ENCODE data around the gene PSMA7. TPM values are rescaled to one million over a fixed set of nuclear protein-coding genes. Genes with fewer than 3 reads are reported as not detected.

The PSMA7 gene
- total and polyA plus RNA-seq, 4 donors: 136 to 259 (median 206) TPM

- Histone ChIP-seq H3K27me3 (ENCODE audit: control insufficient read depth in 1 of 2, insufficient read depth in 2 of 2, low read length in 1 of 2) (no peaks in the 10 kb centered on the region), H3K36me3 (ENCODE audit: control insufficient read depth in 1 of 2, insufficient read depth in 2 of 2, low read length in 1 of 2) (no peaks in the 10 kb centered on the region), H3K4me1 (ENCODE audit: control insufficient read depth in 1 of 2, insufficient read depth in 2 of 2, low read length in 2 of 2) (peaks cover 0 to 3% of the 10 kb centered on the region in 2 donors), H3K9me3 (ENCODE audit: control insufficient read depth, low read length) (no peaks in the 10 kb centered on the region), H3K4me3 (ENCODE audit: low read length in 2 of 2) (peak overlapping the region; percentile 56 to 91), H3K27ac (ENCODE audit: low read depth in 1 of 2, low read length in 2 of 2) (peak overlapping the region in 1 of 2 donors; percentile 55)
- ATAC-seq (ENCODE audit: low FRiP score) (no peak), DNase-seq (no peak)
- WGBS, 2 donors: 25 to 26% methylated on average over 25 of the region's 25 CpGs
- intact Hi-C loops (cut with DNase I): loop anchor here in 1 of 2 donors (2.0 to 10.0 kb wide), 3 partner anchors 41 to 191 kb away; partner anchors contain the start of genes OSBPL2, PSMA7 and SS18L1
These were observed 40.4 kb upstream of the PSMA7 start for GRCh38 chr20:62183426-62184142.

GRCh38 chr20:62182469-62183425, 39.6 kb upstream of the PSMA7 start, which contains the start of gene MTG2:
Gene MTG2 (plus strand): TSS chr20:62183028. CDS start chr20:62193421, 10,393 bp downstream.
- DNase-seq (peak; percentile 97 to 99), ATAC-seq (ENCODE audit: low FRiP score) (peak; percentile 97)
- Histone ChIP-seq H3K27me3 (ENCODE audit: control insufficient read depth in 1 of 2, insufficient read depth in 2 of 2, low read length in 1 of 2) (no peaks in the 10 kb centered on the region), H3K27ac (ENCODE audit: low read depth in 1 of 2, low read length in 2 of 2) (peak within 1 kb of the TSS; percentile 49 to 55), H3K36me3 (ENCODE audit: control insufficient read depth in 1 of 2, insufficient read depth in 2 of 2, low read length in 1 of 2) (no peaks in the 10 kb centered on the region), H3K9me3 (ENCODE audit: control insufficient read depth, low read length) (no peaks in the 10 kb centered on the region), H3K4me3 (ENCODE audit: low read length in 2 of 2) (peak within 1 kb of the TSS; percentile 56 to 91), H3K4me1 (ENCODE audit: control insufficient read depth in 1 of 2, insufficient read depth in 2 of 2, low read length in 2 of 2) (peaks cover 0 to 3% of the 10 kb centered on the region in 2 donors)
- 0% methylated on average over 85 to 96 of the region's 96 CpGs for WGBS, 2 donors
- intact Hi-C loops (cut with DNase I): loop anchor here in 1 of 2 donors (2.0 to 10.0 kb wide), 3 partner anchors 40 to 192 kb away; partner anchors contain the start of genes OSBPL2, PSMA7 and SS18L1

- intact Hi-C loops (cut with DNase I): loop anchor here in 1 of 2 donors (2.0 to 10.0 kb wide), 3 partner anchors 40 to 193 kb away; partner anchors contain the start of genes OSBPL2, PSMA7 and SS18L1
- no peak for ATAC-seq (ENCODE audit: low FRiP score)
- Histone ChIP-seq H3K27me3 (ENCODE audit: control insufficient read depth in 1 of 2, insufficient read depth in 2 of 2, low read length in 1 of 2) (no peaks in the 10 kb centered on the region), H3K4me3 (ENCODE audit: low read length in 2 of 2) (no peak overlapping the region), H3K27ac (ENCODE audit: low read depth in 1 of 2, low read length in 2 of 2) (no peak overlapping the region), H3K4me1 (ENCODE audit: control insufficient read depth in 1 of 2, insufficient read depth in 2 of 2, low read length in 2 of 2) (peaks cover 0 to 3% of the 10 kb centered on the region in 2 donors), H3K36me3 (ENCODE audit: control insufficient read depth in 1 of 2, insufficient read depth in 2 of 2, low read length in 1 of 2) (no peaks in the 10 kb centered on the region), H3K9me3 (ENCODE audit: control insufficient read depth, low read length) (no peaks in the 10 kb centered on the region)
- 87 to 92% methylated on average over 2 of the region's 2 CpGs for WGBS, 2 donors
- no peak for DNase-seq
These were observed 38.6 kb upstream of the PSMA7 start for GRCh38 chr20:62181808-62182207.

GRCh38 chr20:62179162-62179504, 35.9 kb upstream of the PSMA7 start:
- DNase-seq: peak; percentile 26 to 70
- no peak for ATAC-seq (ENCODE audit: low FRiP score)
- H3K4me1 ChIP-seq (ENCODE audit: control insufficient read depth in 1 of 2, insufficient read depth in 2 of 2, low read length in 2 of 2): no peaks in the 10 kb centered on the region
- H3K27me3 ChIP-seq (ENCODE audit: control insufficient read depth in 1 of 2, insufficient read depth in 2 of 2, low read length in 1 of 2): no peaks in the 10 kb centered on the region
- H3K9me3 ChIP-seq (ENCODE audit: control insufficient read depth, low read length): no peaks in the 10 kb centered on the region
- no peak overlapping the region for H3K4me3 ChIP-seq (ENCODE audit: low read length in 2 of 2)
- H3K27ac ChIP-seq (ENCODE audit: low read depth in 1 of 2, low read length in 2 of 2): no peak overlapping the region
- H3K36me3 ChIP-seq (ENCODE audit: control insufficient read depth in 1 of 2, insufficient read depth in 2 of 2, low read length in 1 of 2): no peaks in the 10 kb centered on the region
- WGBS, 2 donors: 92 to 93% methylated on average over 14 of the region's 14 CpGs
- intact Hi-C loops (cut with DNase I): no loop called here

GRCh38 chr20:62178316-62179161, 35.3 kb upstream of the PSMA7 start:
- intact Hi-C loops (cut with DNase I): no loop called here
- peak in 1 of 2 donors; percentile 45 for DNase-seq
- Histone ChIP-seq H3K36me3 (ENCODE audit: control insufficient read depth in 1 of 2, insufficient read depth in 2 of 2, low read length in 1 of 2) (no peaks in the 10 kb centered on the region), H3K4me3 (ENCODE audit: low read length in 2 of 2) (no peak overlapping the region), H3K4me1 (ENCODE audit: control insufficient read depth in 1 of 2, insufficient read depth in 2 of 2, low read length in 2 of 2) (no peaks in the 10 kb centered on the region), H3K27ac (ENCODE audit: low read depth in 1 of 2, low read length in 2 of 2) (no peak overlapping the region), H3K27me3 (ENCODE audit: control insufficient read depth in 1 of 2, insufficient read depth in 2 of 2, low read length in 1 of 2) (no peaks in the 10 kb centered on the region), H3K9me3 (ENCODE audit: control insufficient read depth, low read length) (no peaks in the 10 kb centered on the region)
- no peak for ATAC-seq (ENCODE audit: low FRiP score)
- WGBS, 2 donors: 29 to 45% methylated on average over 19 of the region's 19 CpGs

GRCh38 chr20:62177307-62177706, 34.1 kb upstream of the PSMA7 start:
- no peak overlapping the region for H3K27ac ChIP-seq (ENCODE audit: low read depth in 1 of 2, low read length in 2 of 2)
- DNase-seq (no peak), ATAC-seq (ENCODE audit: low FRiP score) (no peak)
- no peaks in the 10 kb centered on the region for H3K4me1 ChIP-seq (ENCODE audit: control insufficient read depth in 1 of 2, insufficient read depth in 2 of 2, low read length in 2 of 2)
- no peaks in the 10 kb centered on the region for H3K9me3 ChIP-seq (ENCODE audit: control insufficient read depth, low read length)
- H3K27me3 ChIP-seq (ENCODE audit: control insufficient read depth in 1 of 2, insufficient read depth in 2 of 2, low read length in 1 of 2): no peaks in the 10 kb centered on the region
- no peak overlapping the region for H3K4me3 ChIP-seq (ENCODE audit: low read length in 2 of 2)
- H3K36me3 ChIP-seq (ENCODE audit: control insufficient read depth in 1 of 2, insufficient read depth in 2 of 2, low read length in 1 of 2): no peaks in the 10 kb centered on the region
- 92 to 93% methylated on average over 9 of the region's 9 CpGs for WGBS, 2 donors
- intact Hi-C loops (cut with DNase I): no loop called here

- Histone ChIP-seq H3K9me3 (ENCODE audit: control insufficient read depth, low read length) (no peaks in the 10 kb centered on the region), H3K36me3 (ENCODE audit: control insufficient read depth in 1 of 2, insufficient read depth in 2 of 2, low read length in 1 of 2) (no peaks in the 10 kb centered on the region), H3K4me3 (ENCODE audit: low read length in 2 of 2) (no peak overlapping the region), H3K27me3 (ENCODE audit: control insufficient read depth in 1 of 2, insufficient read depth in 2 of 2, low read length in 1 of 2) (no peaks in the 10 kb centered on the region), H3K4me1 (ENCODE audit: control insufficient read depth in 1 of 2, insufficient read depth in 2 of 2, low read length in 2 of 2) (no peaks in the 10 kb centered on the region), H3K27ac (ENCODE audit: low read depth in 1 of 2, low read length in 2 of 2) (no peak overlapping the region)
- DNase-seq: peak in 1 of 2 donors; percentile 58
- WGBS, 2 donors: 92 to 93% methylated on average over 15 of the region's 15 CpGs
- ATAC-seq (ENCODE audit: low FRiP score): no peak
- intact Hi-C loops (cut with DNase I): no loop called here
These were observed 33.7 kb upstream of the PSMA7 start for GRCh38 chr20:62176866-62177265.

- intact Hi-C loops (cut with DNase I): no loop called here
- no peaks in the 10 kb centered on the region for H3K36me3 ChIP-seq (ENCODE audit: control insufficient read depth in 1 of 2, insufficient read depth in 2 of 2, low read length in 1 of 2)
These were observed 32.5 kb upstream of the PSMA7 start for GRCh38 chr20:62175711-62176110.

More at GRCh38 chr20:62175711-62176110, 32.5 kb upstream of the PSMA7 start:
- Histone ChIP-seq H3K4me1 (ENCODE audit: control insufficient read depth in 1 of 2, insufficient read depth in 2 of 2, low read length in 2 of 2) (no peaks in the 10 kb centered on the region), H3K27me3 (ENCODE audit: control insufficient read depth in 1 of 2, insufficient read depth in 2 of 2, low read length in 1 of 2) (no peaks in the 10 kb centered on the region), H3K27ac (ENCODE audit: low read depth in 1 of 2, low read length in 2 of 2) (no peak overlapping the region), H3K4me3 (ENCODE audit: low read length in 2 of 2) (no peak overlapping the region), H3K9me3 (ENCODE audit: control insufficient read depth, low read length) (no peaks in the 10 kb centered on the region)
- 94 to 96% methylated on average over 10 of the region's 10 CpGs for WGBS, 2 donors
- DNase-seq (peak in 1 of 2 donors; percentile 55), ATAC-seq (ENCODE audit: low FRiP score) (no peak)
